K562 (cell line): ENCODE data around the gene ANXA7. TPM values are rescaled to one million over a fixed set of nuclear protein-coding genes. Genes with fewer than 3 reads are reported as not detected.

Source experiments
- ATAC-seq: fragments of 200-7000 bp; cut with Tn5 transposase; 3 replicates; pipeline ENCODE4 v1.9.1; 2020; ENCODE audit warnings: moderate library complexity
- BruUV-seq: library from RNA; stranded (reverse); fragments of 400-500 nt; replicated peaks from 2 replicates; lab custom pipeline; 2021; lab: Mats Ljungman, UMichigan
- CTCF ChIA-PET: fragments of 300-600 bp; formaldehyde crosslinking; extraction: SDS; loops from one replicate; lab custom pipeline; 2021; ENCODE audit warnings: low intra/inter-chr PET ratio; lab: Yijun Ruan, JAX
- POLR2A ChIA-PET: fragments of 300-600, 350-650 bp; sonication (Branson Sonifier 250); formaldehyde crosslinking; extraction: SDS; loops from one replicate; lab custom pipeline; 2021; ENCODE audit warnings: antibody characterized with exemption, inconsistent platforms; lab: Yijun Ruan, JAX
- DNase-seq, 4 experiments: peaks; one replicate each; pipeline versions ENCODE4 v3.0.0 to v3.0.0-alpha.2; 2011 to 2018; ENCODE audit warnings: low spot score in 3 of 4, mixed read lengths in 3 of 4; ENCODE audit errors: extremely low read depth in 1 of 4
- FAIRE-seq: peaks from 2 replicates; lab custom pipeline; 2011; peaks lifted over from hg19 to GRCh38; lab: Jason Lieb, UNC
- H2AFZ ChIP-seq: 2 replicates; pipeline ENCODE4 v1.6.0; 2011; ENCODE audit warnings: low read depth, low read length, control low read depth, inconsistent platforms
- H3K27ac ChIP-seq: fragments of 200-600 bp; 3 replicates; pipeline ENCODE4 v1.8.0; 2011; ENCODE audit warnings: low read depth, mild to moderate bottlenecking, control low read depth, inconsistent platforms, low read length, moderate library complexity, mixed read lengths; ENCODE audit errors: extremely low read depth
- H3K27me3 ChIP-seq, 2 experiments: fragments of 300-600 bp in 1 of 2; 2 replicates in 1 of 2; 3 replicates in 1 of 2; pipeline versions ENCODE4 v1.6.0 to v1.8.0; 2011; ENCODE audit warnings: inconsistent platforms in 2 of 2, low read length in 2 of 2, mild to moderate bottlenecking in 1 of 2, mixed read lengths in 1 of 2, moderate library complexity in 1 of 2; ENCODE audit not compliant: control insufficient read depth in 2 of 2, insufficient read depth in 2 of 2
- H3K36me3 ChIP-seq: fragments of 300-600 bp; 3 replicates; pipeline ENCODE4 v1.8.0; 2011; ENCODE audit warnings: mild to moderate bottlenecking, low read length, inconsistent platforms; ENCODE audit not compliant: control insufficient read depth, insufficient read depth
- H3K4me1 ChIP-seq, 2 experiments: fragments of 200-600 bp in 1 of 2; replicated peaks in 1 of 2; 2 replicates in 1 of 2; 3 replicates in 1 of 2; pipeline versions ENCODE4 v1.5.1 to v1.8.0; 2011; ENCODE audit warnings: inconsistent platforms in 2 of 2, low read length in 2 of 2, mild to moderate bottlenecking in 1 of 2, mixed read lengths in 1 of 2, moderate library complexity in 1 of 2; ENCODE audit not compliant: control insufficient read depth in 2 of 2, insufficient read depth in 2 of 2
- H3K4me2 ChIP-seq: 2 replicates; pipeline ENCODE4 v1.6.1; 2011; ENCODE audit warnings: low read length, control low read depth, inconsistent platforms, mixed read lengths; ENCODE audit not compliant: insufficient read depth
- H3K4me3 ChIP-seq: fragments of 200-600 bp; sonication (generic), shearing (Covaris generic); 2 replicates; pipeline ENCODE4 v1.5.1; 2016; ENCODE audit warnings: control low read depth, inconsistent platforms
- H3K79me2 ChIP-seq: fragments of 200-600 bp; 3 replicates; pipeline ENCODE4 v1.8.0; 2011; ENCODE audit warnings: low read length, inconsistent platforms; ENCODE audit not compliant: control insufficient read depth, insufficient read depth
- H3K9ac ChIP-seq, 2 experiments: 2 replicates each; pipeline versions ENCODE4 v1.6.0 to v1.6.1; 2011; ENCODE audit warnings: low read depth in 2 of 2, low read length in 2 of 2, control low read depth in 1 of 2, inconsistent platforms in 1 of 2, mild to moderate bottlenecking in 1 of 2, mixed read lengths in 1 of 2; ENCODE audit not compliant: insufficient read depth in 1 of 2
- H3K9me1 ChIP-seq: one replicate; pipeline ENCODE4 v1.6.0; 2011; ENCODE audit warnings: inconsistent platforms, mild to moderate bottlenecking, low read length, moderate library complexity; ENCODE audit not compliant: control insufficient read depth, insufficient read depth
- H3K9me3 ChIP-seq: replicated peaks from 2 replicates; pipeline ENCODE4 v1.5.1; 2011; ENCODE audit warnings: low read depth, low read length, inconsistent platforms; ENCODE audit not compliant: control insufficient read depth, insufficient read depth
- H4K20me1 ChIP-seq: replicated peaks from 2 replicates; pipeline ENCODE4 v1.6.1; 2011; ENCODE audit warnings: low read length, inconsistent platforms, mixed read lengths; ENCODE audit not compliant: control insufficient read depth, insufficient read depth
- CEBPB ChIP-seq: fragments of 450-650 bp; IDR thresholded peaks from 2 replicates; pipeline ENCODE4 v1.6.1; 2016; ENCODE audit warnings: missing genetic modification characterization, missing compliant biosample characterization
- CHD2 ChIP-seq: IDR thresholded peaks from 2 replicates; pipeline ENCODE4 v1.6.1; 2011; ENCODE audit warnings: low read depth, low read length
- LEF1 ChIP-seq: fragments of 450-650 bp; IDR thresholded peaks from 2 replicates; pipeline ENCODE4 v1.6.1; 2016; ENCODE audit warnings: mild to moderate bottlenecking
- RAD21 ChIP-seq, 2 experiments: fragments of 250-450 bp in 1 of 2; fragments of 450-650 bp in 1 of 2; sonication (Bioruptor Pico) in 1 of 2; formaldehyde crosslinking in 1 of 2; IDR thresholded peaks in 1 of 2; conservative IDR thresholded peaks in 1 of 2; 2 replicates each; pipeline versions ENCODE4 v1.4.0 to v1.8.0; 2020 to 2022; ENCODE audit warnings: mild to moderate bottlenecking in 2 of 2, moderate library complexity in 1 of 2
- RAD51 ChIP-seq: fragments of 450-650 bp; IDR thresholded peaks from 2 replicates; pipeline ENCODE4 v1.7.1; 2016; ENCODE audit warnings: low read depth, mild to moderate bottlenecking, borderline replicate concordance
- SMAD4 ChIP-seq: fragments of 250-450 bp; sonication (Bioruptor Pico); conservative IDR thresholded peaks from 2 replicates; pipeline ENCODE4 v1.8.0; 2021; ENCODE audit warnings: inconsistent platforms, mild to moderate bottlenecking, moderate library complexity
- SMARCA4 ChIP-seq: fragments of 450-650 bp; IDR thresholded peaks from 2 replicates; pipeline ENCODE4 v1.6.1; 2016
- ZNF324 ChIP-seq: fragments of 250-450 bp; sonication (Bioruptor Pico); IDR thresholded peaks from 2 replicates; pipeline ENCODE4 v1.4.0; 2020; ENCODE audit warnings: mild to moderate bottlenecking
- ZNF589 ChIP-seq: fragments of 200-800 bp; sonication (Bioruptor generic); IDR thresholded peaks from 2 replicates; pipeline ENCODE4 v1.6.1; 2016; ENCODE audit warnings: low read depth, missing genetic modification characterization, missing compliant biosample characterization
- ZNF766 ChIP-seq: fragments of 200-800 bp; sonication (Bioruptor generic); conservative IDR thresholded peaks from 2 replicates; pipeline ENCODE4 v1.6.1; 2016; ENCODE audit warnings: missing genetic modification characterization, missing compliant biosample characterization
- WGBS: fragments of 100-300 bp; shearing (Covaris generic); methylation state at CpG from one replicate; pipeline ENCODE4 v1.1.6; 2016; ENCODE audit warnings: low coverage, mixed read lengths; ENCODE audit not compliant: insufficient coverage; ENCODE audit errors: missing lambda C conversion rate; 5-methylcytosine and 5-hydroxymethylcytosine counted together
- in situ Hi-C: fragments of 300-500 bp; cut with MboI; formaldehyde crosslinking; loops from 4 replicates; pipeline ENCODE4 v1.15.0; 2018; ENCODE audit warnings: inconsistent platforms, mixed read lengths
- intact Hi-C: fragments of 100-400 bp; cut with micrococcal nuclease; formaldehyde crosslinking; loops from 2 replicates; pipeline ENCODE4 v1.14.2; 2022
- polyA plus RNA-seq, 8 experiments: library from polyadenylated mRNA; depleted of rRNA in 4 of 8; stranded (reverse) in 5 of 8; unstranded in 3 of 8; fragments of >200 nt; fragmentation: Nextera tagmentation in 2 of 8; fragmentation: Illumina TruSeq in 1 of 8; extraction: Ambion mirVana in 2 of 8; extraction: Trizol in 1 of 8; gene quantifications; 2 replicates each; pipeline versions ENCODE4 v1.2.1 to v1.2.3, GENCODE V29; 2011 to 2014; ENCODE audit warnings: inconsistent platforms in 1 of 8, missing spikeins in 1 of 8
- total RNA-seq, 7 experiments: library from RNA; depleted of rRNA in 6 of 7; stranded (reverse); fragments of >200 nt in 6 of 7; fragmentation: Illumina TruSeq in 2 of 7; extraction: Trizol in 2 of 7; gene quantifications; 2 replicates each; pipeline versions ENCODE4 v1.2.1 to v1.2.3, GENCODE V29; 2011 to 2021; ENCODE audit warnings: low replicate concordance in 1 of 7
- TF ChIP-seq, protein P1 (sequence below), 2 experiments: fragments of 450-650 bp in 1 of 2; sonication (generic) in 1 of 2; formaldehyde crosslinking in 1 of 2; IDR thresholded peaks in 1 of 2; conservative IDR thresholded peaks in 1 of 2; 2 replicates each; pipeline versions ENCODE4 v1.6.1 to v1.8.1; 2016 to 2023; ENCODE audit warnings: mild to moderate bottlenecking in 2 of 2, moderate library complexity in 2 of 2, inconsistent platforms in 1 of 2, missing genetic modification reagents in 1 of 2
- TF ChIP-seq, protein P2 (sequence below), 2 experiments: fragments of 450-650 bp; conservative IDR thresholded peaks; 2 replicates each; pipeline ENCODE4 v1.6.1; 2017; ENCODE audit warnings: mild to moderate bottlenecking in 2 of 2, moderate library complexity in 2 of 2
- TF ChIP-seq, protein P3 (sequence below): fragments of 200-800 bp; sonication (Bioruptor generic); IDR thresholded peaks from 2 replicates; pipeline ENCODE4 v1.6.1; 2017; ENCODE audit warnings: missing genetic modification characterization, missing compliant biosample characterization

The ANXA7 gene
- total and polyA plus RNA-seq, 9 of the 15 experiments (the other 6 are each of a cell fraction or from before 2014, with no cell fraction given) = 81.6 to 157 (median 122) TPM

DNA sequence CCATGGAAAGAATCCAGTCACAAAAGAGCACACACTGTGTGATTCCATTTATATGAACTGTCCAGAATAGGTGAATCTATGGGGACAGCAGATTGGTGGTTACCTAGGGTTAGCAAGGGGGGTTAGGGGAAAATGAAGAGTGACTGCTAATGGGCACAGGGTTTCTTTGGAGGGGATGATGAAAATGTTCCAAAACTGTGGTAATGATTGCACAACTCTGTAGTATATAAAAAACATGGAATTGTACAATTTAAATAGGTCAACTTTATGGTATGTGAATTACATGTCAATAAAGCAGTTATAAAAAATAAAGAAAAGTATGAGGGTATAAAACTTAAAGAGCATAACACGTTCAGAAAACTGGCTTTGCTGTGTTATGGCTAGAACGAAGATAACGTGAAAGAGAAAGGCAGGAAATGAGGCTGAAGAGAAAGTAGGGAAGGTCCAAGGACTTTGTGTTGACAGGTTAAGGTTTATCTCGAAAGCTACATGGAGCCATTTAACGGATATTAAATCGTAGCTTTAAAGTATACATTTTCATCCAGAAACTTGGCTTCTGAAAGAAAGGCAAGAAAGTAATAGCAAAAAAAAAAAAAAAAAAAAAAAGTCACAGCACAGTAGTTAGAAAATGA, 45.9 kb upstream of the ANXA7 start:
- FAIRE-seq = no peak
- ATAC-seq = peak; percentile 38
- intact Hi-C loops = loop anchor here (5.0 kb wide), 1 partner anchor 212 kb away; the partner anchor contains the start of gene DNAJC9
- ChIA-PET CTCF (no interaction called here), POLR2A (no interaction called here)
- Histone ChIP-seq H3K9me1 (no peaks in the 10 kb centered on the region), H2AFZ (peak overlapping the region; percentile 5), H3K4me3 (no peak overlapping the region), H3K9ac (no peak overlapping the region; a peak in 1 of 4 replicates), H3K9me3 (peaks cover 6% of the 10 kb centered on the region; the same call in 1 of the 2 replicates), H3K27ac (peak overlapping the region; percentile 20; the same call in 1 of the 3 replicates), H3K79me2 (no peaks in the 10 kb centered on the region), H3K4me2 (no peak overlapping the region; the same call in 1 of the 2 replicates), H3K4me1 (peaks cover 14 to 25% of the 10 kb centered on the region in 2 experiments; a peak in 4 of 5 replicates), H4K20me1 (no peaks in the 10 kb centered on the region), H3K36me3 (0 out of 3 replicates have a peak, but pooled peaks cover 4% of the 10 kb centered on the region), H3K27me3 (no peaks in the 10 kb centered on the region)
- BruUV-seq = no TSS peak
- in situ Hi-C loops = no loop called here
- peak in 2 of 4 experiments; percentile 17 to 32 for DNase-seq
- WGBS = 19% methylated on average over 6 of the region's 6 CpGs
- peak; percentile 66 for TF ChIP-seq ZNF766
- no peak for TF ChIP-seq ZNF324
- TF ChIP-seq, protein P1, sequence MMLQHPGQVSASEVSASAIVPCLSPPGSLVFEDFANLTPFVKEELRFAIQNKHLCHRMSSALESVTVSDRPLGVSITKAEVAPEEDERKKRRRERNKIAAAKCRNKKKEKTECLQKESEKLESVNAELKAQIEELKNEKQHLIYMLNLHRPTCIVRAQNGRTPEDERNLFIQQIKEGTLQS (IDR thresholded peaks at IDR 0.05) = peak; percentile 52; the same call in 1 of the 2 replicates
- TF ChIP-seq, protein P1 (CRISPR knock-in tag; conservative IDR thresholded peaks at IDR 0.05) = no peak
- TF ChIP-seq RAD21 (CRISPR knock-in tag; conservative IDR thresholded peaks at IDR 0.05 in 1 of 2, IDR thresholded peaks at IDR 0.05 in 1 of 2) = no peak
- TF ChIP-seq CHD2 = no peak
- 0 out of 2 replicates have a peak, but pooled peaks have one; percentile 73 for TF ChIP-seq ZNF589 (CRISPR knock-in tag)
- TF ChIP-seq, protein P2, sequence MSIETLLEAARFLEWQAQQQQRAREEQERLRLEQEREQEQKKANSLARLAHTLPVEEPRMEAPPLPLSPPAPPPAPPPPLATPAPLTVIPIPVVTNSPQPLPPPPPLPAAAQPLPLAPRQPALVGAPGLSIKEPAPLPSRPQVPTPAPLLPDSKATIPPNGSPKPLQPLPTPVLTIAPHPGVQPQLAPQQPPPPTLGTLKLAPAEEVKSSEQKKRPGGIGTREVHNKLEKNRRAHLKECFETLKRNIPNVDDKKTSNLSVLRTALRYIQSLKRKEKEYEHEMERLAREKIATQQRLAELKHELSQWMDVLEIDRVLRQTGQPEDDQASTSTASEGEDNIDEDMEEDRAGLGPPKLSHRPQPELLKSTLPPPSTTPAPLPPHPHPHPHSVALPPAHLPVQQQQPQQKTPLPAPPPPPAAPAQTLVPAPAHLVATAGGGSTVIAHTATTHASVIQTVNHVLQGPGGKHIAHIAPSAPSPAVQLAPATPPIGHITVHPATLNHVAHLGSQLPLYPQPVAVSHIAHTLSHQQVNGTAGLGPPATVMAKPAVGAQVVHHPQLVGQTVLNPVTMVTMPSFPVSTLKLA (conservative IDR thresholded peaks at IDR 0.05) = 0 out of 4 replicates have a peak, but pooled peaks have one; percentile 21 to 38
- TF ChIP-seq CEBPB (tag) = peak; percentile 96
- 0 out of 2 replicates have a peak, but pooled peaks have one; percentile 10 for TF ChIP-seq LEF1
- TF ChIP-seq SMAD4 (CRISPR knock-in tag) = peak; percentile 47; the same call in 1 of the 2 replicates
- TF ChIP-seq, protein P3, sequence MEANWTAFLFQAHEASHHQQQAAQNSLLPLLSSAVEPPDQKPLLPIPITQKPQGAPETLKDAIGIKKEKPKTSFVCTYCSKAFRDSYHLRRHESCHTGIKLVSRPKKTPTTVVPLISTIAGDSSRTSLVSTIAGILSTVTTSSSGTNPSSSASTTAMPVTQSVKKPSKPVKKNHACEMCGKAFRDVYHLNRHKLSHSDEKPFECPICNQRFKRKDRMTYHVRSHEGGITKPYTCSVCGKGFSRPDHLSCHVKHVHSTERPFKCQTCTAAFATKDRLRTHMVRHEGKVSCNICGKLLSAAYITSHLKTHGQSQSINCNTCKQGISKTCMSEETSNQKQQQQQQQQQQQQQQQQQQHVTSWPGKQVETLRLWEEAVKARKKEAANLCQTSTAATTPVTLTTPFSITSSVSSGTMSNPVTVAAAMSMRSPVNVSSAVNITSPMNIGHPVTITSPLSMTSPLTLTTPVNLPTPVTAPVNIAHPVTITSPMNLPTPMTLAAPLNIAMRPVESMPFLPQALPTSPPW (CRISPR knock-in tag) = 0 out of 2 replicates have a peak, but pooled peaks have one; percentile 32
- no peak for TF ChIP-seq RAD51
- TF ChIP-seq SMARCA4 = 0 out of 2 replicates have a peak, but pooled peaks have one; percentile 43
